Psoas muscle (tissue), 8 donors: ENCODE measurements around the gene GLI3. TPM values are rescaled to one million over a fixed set of nuclear protein-coding genes. Genes with fewer than 3 reads are reported as not detected.

ENCODE experiments used
- ATAC-seq, 4 donors: fragments of 200-7000 bp; cut with Tn5 transposase; one replicate each; pipeline ENCODE4 v1.9.1; 2020; ENCODE audit warnings: moderate library complexity in 3 of 4, mild to moderate bottlenecking in 2 of 4
- DNase-seq, 2 donors: peaks; one replicate each; pipeline ENCODE4 v3.0.0-alpha.2; 2020
- H3K27ac ChIP-seq: fragments of 200-600 bp; one replicate; pipeline ENCODE4 v1.8.0; 2022
- H3K27me3 ChIP-seq, 3 donors: fragments of 200-600 bp in 1 of 3; one replicate each; pipeline versions ENCODE4 v1.6.1 to v1.8.0; 2013 to 2022; ENCODE audit warnings: low read length in 2 of 3, mild to moderate bottlenecking in 2 of 3, moderate library complexity in 1 of 3; ENCODE audit not compliant: insufficient read depth in 3 of 3
- H3K36me3 ChIP-seq, 2 donors: fragments of 200-600 bp in 1 of 2; one replicate each; pipeline versions ENCODE4 v1.6.1 to v1.8.0; 2013 to 2022; ENCODE audit warnings: low read depth in 1 of 2, mild to moderate bottlenecking in 1 of 2, moderate library complexity in 1 of 2; ENCODE audit not compliant: insufficient read depth in 1 of 2
- H3K4me1 ChIP-seq: fragments of 200-600 bp; one replicate; pipeline ENCODE4 v1.8.0; 2022
- H3K4me3 ChIP-seq: fragments of 200-600 bp; one replicate; pipeline ENCODE4 v1.8.0; 2022; ENCODE audit warnings: mild to moderate bottlenecking
- H3K9me3 ChIP-seq: fragments of 200-600 bp; one replicate; pipeline ENCODE4 v1.8.0; 2022
- WGBS, 3 donors: extraction: QIAGEN DNeasy Blood & Tissue Kit; methylation state at CpG; one replicate each; pipeline versions ENCODE4 v1.1.6 to v1.1.7; 2013; 5-methylcytosine and 5-hydroxymethylcytosine counted together
- intact Hi-C, 2 donors: fragments of 100-400 bp; cut with DNase I; formaldehyde crosslinking; loops; one replicate each; pipeline versions ENCODE4 v1.11.0 to v1.14.2; 2022
- polyA plus RNA-seq, 3 donors: library from polyadenylated mRNA; stranded (reverse); fragments of 200-250 nt; gene quantifications; one replicate each; pipeline ENCODE4 v1.2.3, GENCODE V29; 2013
- total RNA-seq, 4 donors: library from RNA; stranded (reverse); fragmentation: NEBNext Ultra II Directional in 2 of 4; extraction: Animal tissue kit (Norgen Biotek cat#: 25700) in 2 of 4; gene quantifications; one replicate each; pipeline versions ENCODE4 v1.2.1 to v1.2.4, GENCODE V29; 2021 to 2023
- TF ChIP-seq, protein P1 (sequence below): fragments of 200-600 bp; IDR thresholded peaks from one replicate; pipeline ENCODE4 v1.8.0; 2022; ENCODE audit warnings: antibody characterized with exemption
- donor health status: healthy with polysubstance abuse.
- donor health status: DM: no; HTN: no; CAD: no; lungs with moderate emphysema.
- donor health status: Bipolar disorder and iron deficiency.
- donor health status: healthy.
- donor health status: DM: yes; HTN: yes; CAD: no.
- donor health status: DM: no; HTN: no; CAD: no.
- donor health status: DM: no; HTN: no; CAD: no.
- donor health status: DM: yes; HTN: yes; CAD: no.

The GLI3 gene
- total and polyA plus RNA-seq, 7 donors, result 0.24 to 4.9 (median 3.2) TPM

DNA sequence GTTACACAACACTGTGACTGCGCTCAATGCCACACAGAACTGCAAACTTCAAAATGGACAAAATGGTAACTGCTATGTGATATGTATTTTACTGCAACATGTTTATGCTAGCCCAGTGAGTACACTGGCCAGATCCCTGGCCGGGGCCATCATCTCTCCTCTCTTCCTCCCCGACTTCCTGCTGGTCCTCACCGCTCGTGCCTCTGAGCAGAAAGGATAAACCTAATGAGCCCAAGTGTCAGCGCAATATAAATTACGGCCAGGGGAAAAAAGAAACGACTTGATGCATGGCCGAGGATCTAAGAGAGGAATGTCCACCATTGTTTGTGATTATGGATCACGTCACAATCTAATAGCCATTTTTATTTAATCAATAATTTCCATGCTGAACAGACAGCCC lies 225.2 kb downstream of the GLI3 start:
- Histone ChIP-seq H3K36me3 (peaks cover 0 to 3% of the 10 kb centered on the region in 2 donors), H3K27me3 (no peaks in the 10 kb centered on the region), H3K27ac (no peak overlapping the region), H3K4me1 (no peaks in the 10 kb centered on the region), H3K9me3 (peaks cover 5% of the 10 kb centered on the region), H3K4me3 (no peak overlapping the region)
- WGBS, 3 donors, result 80 to 82% (median 81%) methylated on average over 10 of the region's 10 CpGs
- TF ChIP-seq, protein P1, sequence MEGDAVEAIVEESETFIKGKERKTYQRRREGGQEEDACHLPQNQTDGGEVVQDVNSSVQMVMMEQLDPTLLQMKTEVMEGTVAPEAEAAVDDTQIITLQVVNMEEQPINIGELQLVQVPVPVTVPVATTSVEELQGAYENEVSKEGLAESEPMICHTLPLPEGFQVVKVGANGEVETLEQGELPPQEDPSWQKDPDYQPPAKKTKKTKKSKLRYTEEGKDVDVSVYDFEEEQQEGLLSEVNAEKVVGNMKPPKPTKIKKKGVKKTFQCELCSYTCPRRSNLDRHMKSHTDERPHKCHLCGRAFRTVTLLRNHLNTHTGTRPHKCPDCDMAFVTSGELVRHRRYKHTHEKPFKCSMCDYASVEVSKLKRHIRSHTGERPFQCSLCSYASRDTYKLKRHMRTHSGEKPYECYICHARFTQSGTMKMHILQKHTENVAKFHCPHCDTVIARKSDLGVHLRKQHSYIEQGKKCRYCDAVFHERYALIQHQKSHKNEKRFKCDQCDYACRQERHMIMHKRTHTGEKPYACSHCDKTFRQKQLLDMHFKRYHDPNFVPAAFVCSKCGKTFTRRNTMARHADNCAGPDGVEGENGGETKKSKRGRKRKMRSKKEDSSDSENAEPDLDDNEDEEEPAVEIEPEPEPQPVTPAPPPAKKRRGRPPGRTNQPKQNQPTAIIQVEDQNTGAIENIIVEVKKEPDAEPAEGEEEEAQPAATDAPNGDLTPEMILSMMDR, result no peak
- intact Hi-C loops, result no loop called here
- DNase-seq (no peak), ATAC-seq (no peak)

GRCh38 chr7:42010751-42011150 lies 226.3 kb downstream of the GLI3 start:
- intact Hi-C loops, result no loop called here
- Histone ChIP-seq H3K36me3 (no peaks in the 10 kb centered on the region), H3K9me3 (peaks cover 5% of the 10 kb centered on the region), H3K27me3 (no peaks in the 10 kb centered on the region), H3K4me3 (no peak overlapping the region), H3K4me1 (no peaks in the 10 kb centered on the region), H3K27ac (no peak overlapping the region)
- TF ChIP-seq, protein P1, result no peak
- DNase-seq, result no peak
- ATAC-seq, result no peak

DNA sequence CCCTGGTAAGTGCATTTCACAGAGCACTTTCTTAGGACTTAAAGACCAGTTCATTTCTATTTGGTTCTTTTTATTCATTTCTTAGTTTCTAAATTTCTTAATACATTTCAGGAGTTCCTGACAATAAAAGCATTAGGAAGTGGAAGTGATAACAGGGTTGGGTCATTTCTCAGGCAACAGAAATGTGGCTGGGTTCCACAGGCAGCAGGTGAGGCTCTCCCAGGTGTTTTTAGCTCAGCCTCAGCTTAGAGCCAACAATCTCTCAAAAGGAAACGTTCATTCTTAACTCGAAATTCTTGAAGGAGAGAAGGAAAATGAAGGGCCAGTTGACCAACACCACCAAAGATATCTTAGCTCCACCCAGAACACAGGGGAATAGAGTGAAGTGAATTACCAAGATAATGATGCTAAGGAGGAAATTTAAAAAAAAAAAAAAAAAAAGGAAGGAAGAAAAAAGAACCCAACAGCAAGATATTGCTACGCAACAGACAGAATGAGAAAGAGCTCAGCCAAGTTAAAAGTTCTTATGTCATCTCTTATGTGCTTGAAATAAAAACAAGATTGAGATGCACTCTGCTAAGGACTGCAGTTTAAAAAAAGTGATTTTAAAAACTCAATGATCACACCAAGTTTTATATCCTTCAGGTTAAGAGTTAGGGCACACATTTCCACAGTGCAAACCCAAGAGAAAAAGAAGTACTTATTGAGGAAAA lies 230.1 kb downstream of the GLI3 start:
- DNase-seq (no peak), ATAC-seq (no peak)
- no peaks in the 10 kb centered on the region for H3K9me3 ChIP-seq
- no peaks in the 10 kb centered on the region for H3K27me3 ChIP-seq
- TF ChIP-seq, protein P1, result no peak
- no peaks in the 10 kb centered on the region for H3K36me3 ChIP-seq
- H3K4me1 ChIP-seq, result no peaks in the 10 kb centered on the region
- WGBS, 3 donors, result 69 to 71% (median 70%) methylated on average over 3 of the region's 3 CpGs
- intact Hi-C loops, result no loop called here
- H3K4me3 ChIP-seq, result no peak overlapping the region
- no peak overlapping the region for H3K27ac ChIP-seq

DNA sequence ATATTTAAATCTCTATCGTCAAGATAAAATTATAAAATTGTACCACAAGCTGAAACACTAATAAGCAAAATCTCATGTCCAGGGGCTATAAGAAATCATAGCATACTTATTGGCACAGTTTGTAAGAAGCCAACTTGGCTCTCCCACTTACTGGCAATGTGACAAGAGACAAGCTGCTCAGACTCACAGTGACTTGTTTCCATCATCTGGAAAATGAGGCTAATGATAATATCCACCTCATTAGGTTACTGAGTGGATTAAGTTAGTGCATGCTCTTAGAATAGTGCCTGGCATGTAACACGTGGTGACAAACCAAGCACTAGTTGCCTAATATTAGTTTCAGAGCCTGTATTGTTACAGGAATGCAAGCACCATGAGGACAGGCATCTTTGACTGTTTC lies 234.4 kb downstream of the GLI3 start:
- Histone ChIP-seq H3K27ac (no peak overlapping the region), H3K4me1 (no peaks in the 10 kb centered on the region), H3K27me3 (peaks cover 0 to 2% (median 0%) of the 10 kb centered on the region in 3 donors), H3K9me3 (no peaks in the 10 kb centered on the region), H3K4me3 (no peak overlapping the region), H3K36me3 (no peaks in the 10 kb centered on the region)
- TF ChIP-seq, protein P1, result no peak
- no peak for ATAC-seq
- DNase-seq, result no peak
- intact Hi-C loops, result no loop called here
- WGBS, 3 donors, result 35 to 38% (median 36%) methylated on average over 2 of the region's 2 CpGs
